ENCODE measurements around the gene SENP3. TPM values are rescaled to one million over a fixed set of nuclear protein-coding genes. Genes with fewer than 3 reads are reported as not detected.

SENP3 gene
- total RNA-seq, 1 experiment from 2014 or later = 83.1 TPM

DNA sequence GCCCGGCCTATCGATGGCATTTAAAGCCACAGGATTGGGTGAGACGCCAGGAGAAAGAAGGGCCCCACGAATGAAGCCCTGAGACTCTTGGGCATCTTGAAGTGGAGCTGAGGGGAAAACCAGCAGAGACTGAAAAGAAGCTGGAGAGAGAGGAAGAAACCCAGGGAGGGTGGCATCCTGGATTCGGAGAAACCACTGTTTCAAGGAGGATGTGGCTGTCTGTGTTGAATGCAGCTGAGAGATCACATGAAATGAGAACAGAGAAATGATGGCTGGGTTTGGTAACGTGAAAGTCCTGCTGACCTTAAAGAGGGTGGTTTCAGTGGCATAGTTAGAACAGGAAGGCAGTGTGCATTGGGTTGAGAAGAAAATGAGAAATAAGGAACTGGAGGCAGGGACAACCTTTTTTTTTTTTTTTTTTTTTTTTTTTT is 9.1 kb upstream of the SENP3 start:
- no peak for DNase-seq
- Histone ChIP-seq H3K79me1 (ENCODE audit: insufficient read depth, low read depth, low read length, poor library complexity, severe bottlenecking) (no peaks in the 10 kb centered on the region), H3T11ph (ENCODE audit: low read length) (no peak overlapping the region), H4K20me1 (ENCODE audit: control insufficient read depth, insufficient read depth, insufficient read length) (no peaks in the 10 kb centered on the region), H3K9me3 (ENCODE audit: control insufficient read depth, low read depth, low read length) (no peaks in the 10 kb centered on the region), H3K4ac (ENCODE audit: low read depth, low read length) (no peak overlapping the region), H4K8ac (replicated peaks; ENCODE audit: insufficient read length, low read depth, low read length) (no peak overlapping the region), H2BK15ac (ENCODE audit: low read depth, low read length) (no peak overlapping the region), H3K14ac (ENCODE audit: insufficient read depth, low read length) (no peak overlapping the region), H2AFZ (ENCODE audit: low read length) (no peak overlapping the region), H4K5ac (ENCODE audit: insufficient read length, low read depth, low read length) (no peak overlapping the region), H2AK5ac (ENCODE audit: insufficient read length, low read length) (no peak overlapping the region), H3K27ac (ENCODE audit: insufficient read length, low read depth, low read length) (no peak overlapping the region), H3K23me2 (ENCODE audit: insufficient read length, low read depth, low read length, poor library complexity, severe bottlenecking) (peaks cover 6% of the 10 kb centered on the region), H4K91ac (ENCODE audit: insufficient read length, low read depth, low read length) (no peak overlapping the region), H2BK5ac (ENCODE audit: insufficient read length, low read length) (no peak overlapping the region), H3K18ac (ENCODE audit: insufficient read length, low read depth, low read length) (no peak overlapping the region), H3K79me2 (ENCODE audit: insufficient read depth, low read length) (no peaks in the 10 kb centered on the region), H3K9ac (ENCODE audit: extremely low read depth, insufficient read length, low read length) (peak overlapping the region; percentile 40), H3K23ac (ENCODE audit: insufficient read length, low read depth, low read length) (no peak overlapping the region), H2BK20ac (ENCODE audit: low read depth, low read length, poor library complexity, severe bottlenecking) (no peak overlapping the region), H3K27me3 (ENCODE audit: insufficient read depth, low read length) (no peaks in the 10 kb centered on the region), H2BK12ac (ENCODE audit: insufficient read length, low read depth, low read length) (no peak overlapping the region), H3K56ac (ENCODE audit: insufficient read length, low read depth, low read length) (no peak overlapping the region), H3K4me1 (ENCODE audit: insufficient read depth, low read length) (peaks cover 4% of the 10 kb centered on the region; the same call in 1 of the 2 replicates), H3K4me2 (ENCODE audit: insufficient read depth, insufficient read length, low read length) (no peak overlapping the region), H2BK120ac (ENCODE audit: low read depth, low read length, poor library complexity, severe bottlenecking) (no peak overlapping the region)
- Mint-ChIP-seq H3K27ac (no peak overlapping the region), H3K27me3 (ENCODE audit: low read depth) (peaks cover 21% of the 10 kb centered on the region), H3K4me1 (peaks cover 10 to 31% of the 10 kb centered on the region in 2 experiments), H3K36me3 (ENCODE audit: insufficient read depth in 1 of 3, low read depth in 3 of 3) (no peaks in the 10 kb centered on the region), H3K9me3 (0 out of 5 replicates have a peak, but pooled peaks cover 0 to under 1% of the 10 kb centered on the region in 2 experiments), H3K4me3 (no peak overlapping the region)
- no CpG with 5 or more reads among the region's 6 CpGs for WGBS (ENCODE audit: extremely low coverage, insufficient read length, low lambda C conversion rate)
- TF ChIP-seq, protein P1, sequence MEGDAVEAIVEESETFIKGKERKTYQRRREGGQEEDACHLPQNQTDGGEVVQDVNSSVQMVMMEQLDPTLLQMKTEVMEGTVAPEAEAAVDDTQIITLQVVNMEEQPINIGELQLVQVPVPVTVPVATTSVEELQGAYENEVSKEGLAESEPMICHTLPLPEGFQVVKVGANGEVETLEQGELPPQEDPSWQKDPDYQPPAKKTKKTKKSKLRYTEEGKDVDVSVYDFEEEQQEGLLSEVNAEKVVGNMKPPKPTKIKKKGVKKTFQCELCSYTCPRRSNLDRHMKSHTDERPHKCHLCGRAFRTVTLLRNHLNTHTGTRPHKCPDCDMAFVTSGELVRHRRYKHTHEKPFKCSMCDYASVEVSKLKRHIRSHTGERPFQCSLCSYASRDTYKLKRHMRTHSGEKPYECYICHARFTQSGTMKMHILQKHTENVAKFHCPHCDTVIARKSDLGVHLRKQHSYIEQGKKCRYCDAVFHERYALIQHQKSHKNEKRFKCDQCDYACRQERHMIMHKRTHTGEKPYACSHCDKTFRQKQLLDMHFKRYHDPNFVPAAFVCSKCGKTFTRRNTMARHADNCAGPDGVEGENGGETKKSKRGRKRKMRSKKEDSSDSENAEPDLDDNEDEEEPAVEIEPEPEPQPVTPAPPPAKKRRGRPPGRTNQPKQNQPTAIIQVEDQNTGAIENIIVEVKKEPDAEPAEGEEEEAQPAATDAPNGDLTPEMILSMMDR (conservative IDR thresholded peaks at IDR 0.05) = no peak
